ENCODE results near the gene WDFY4.

WDFY4 gene

GRCh38 chr10:48691812-48692528, 7.3 kb downstream of the WDFY4 start:
- no peak for FAIRE-seq

GRCh38 chr10:48692748-48693147, 8.1 kb downstream of the WDFY4 start:
- FAIRE-seq: no peak

- no peak for FAIRE-seq
Observed at GRCh38 chr10:48693206-48693605, 8.5 kb downstream of the WDFY4 start.

- no peak for FAIRE-seq
Observed at GRCh38 chr10:48694371-48695030, 9.8 kb downstream of the WDFY4 start.

- FAIRE-seq: no peak
Observed at GRCh38 chr10:48695636-48696534, 11.2 kb downstream of the WDFY4 start.

GRCh38 chr10:48696535-48696873, 11.8 kb downstream of the WDFY4 start:
- no peak for FAIRE-seq

GRCh38 chr10:48697091-48697490, 12.4 kb downstream of the WDFY4 start:
- no peak for FAIRE-seq

- FAIRE-seq: no peak
Observed at GRCh38 chr10:48697821-48698764, 13.4 kb downstream of the WDFY4 start.

GRCh38 chr10:48699011-48699627, 14.4 kb downstream of the WDFY4 start:
- no peak for FAIRE-seq

GRCh38 chr10:48700071-48700470, 15.4 kb downstream of the WDFY4 start:
- FAIRE-seq: no peak

- no peak for FAIRE-seq
Observed at GRCh38 chr10:48700493-48700892, 15.8 kb downstream of the WDFY4 start.

- FAIRE-seq: no peak
Observed at GRCh38 chr10:48701139-48701901, 16.6 kb downstream of the WDFY4 start.

GRCh38 chr10:48701941-48702340, 17.3 kb downstream of the WDFY4 start:
- FAIRE-seq: no peak

GRCh38 chr10:48703531-48704122, 19.0 kb downstream of the WDFY4 start:
- no peak for FAIRE-seq

GRCh38 chr10:48704156-48704555, 19.5 kb downstream of the WDFY4 start:
- FAIRE-seq: no peak

- no peak for FAIRE-seq
Observed at GRCh38 chr10:48705401-48705938, 20.8 kb downstream of the WDFY4 start.

- FAIRE-seq: no peak
Observed at GRCh38 chr10:48707472-48707871, 22.8 kb downstream of the WDFY4 start.

- no peak for FAIRE-seq
Observed at GRCh38 chr10:48708144-48708543, 23.5 kb downstream of the WDFY4 start.

- FAIRE-seq: no peak
Observed at GRCh38 chr10:48710647-48711275, 26.1 kb downstream of the WDFY4 start.

GRCh38 chr10:48711830-48712229, 27.2 kb downstream of the WDFY4 start:
- FAIRE-seq: no peak
